Naive B cell (primary cell): Measurements from ENCODE around the gene DAG1. TPM values are rescaled to one million over a fixed set of nuclear protein-coding genes. Genes with fewer than 3 reads are reported as not detected.

Source experiments
- ATAC-seq, 2 donors: fragments of 150-1000 bp; cut with Tn5 transposase; 2 replicates each; pipeline ENCODE4 v1.10.0; 2021; ENCODE audit warnings: low read depth in 2 of 2, mild to moderate bottlenecking in 2 of 2, moderate library complexity in 2 of 2
- DNase-seq: peaks from one replicate; pipeline ENCODE4 v3.0.0; 2022
- H3K27ac Mint-ChIP-seq, 6 donors: one replicate each; pipeline ENCODE4 v1.8.0; 2020 to 2022; ENCODE audit warnings: mild to moderate bottlenecking in 6 of 6, mixed read lengths in 6 of 6, moderate library complexity in 5 of 6, inconsistent platforms in 2 of 6
- H3K27me3 Mint-ChIP-seq, 3 donors: one replicate each; pipeline ENCODE4 v1.8.0; 2021 to 2022; ENCODE audit warnings: mixed read lengths in 3 of 3, mild to moderate bottlenecking in 1 of 3
- H3K36me3 Mint-ChIP-seq, 2 donors: one replicate each; pipeline ENCODE4 v1.8.0; 2020 to 2022; ENCODE audit warnings: mixed read lengths in 2 of 2, inconsistent platforms in 1 of 2, mild to moderate bottlenecking in 1 of 2
- H3K4me1 Mint-ChIP-seq, 3 donors: one replicate each; pipeline ENCODE4 v1.8.0; 2020 to 2022; ENCODE audit warnings: mixed read lengths in 3 of 3, inconsistent platforms in 1 of 3, mild to moderate bottlenecking in 1 of 3, moderate library complexity in 1 of 3
- H3K4me3 Mint-ChIP-seq, 8 donors: one replicate each; pipeline ENCODE4 v1.8.0; 2020 to 2022; ENCODE audit warnings: mild to moderate bottlenecking in 8 of 8, mixed read lengths in 8 of 8, moderate library complexity in 8 of 8, inconsistent platforms in 2 of 8
- H3K9me3 Mint-ChIP-seq, 7 donors: one replicate each; pipeline ENCODE4 v1.8.0; 2020 to 2022; ENCODE audit warnings: mixed read lengths in 7 of 7, mild to moderate bottlenecking in 5 of 7, inconsistent platforms in 2 of 7, moderate library complexity in 1 of 7
- polyA plus RNA-seq, 6 donors: library from polyadenylated mRNA; unstranded; fragments of 300-500 nt; fragmentation: Illumina TruSeq; gene quantifications; one replicate each; pipeline ENCODE4 v1.2.3, GENCODE V29; 2021; ENCODE audit warnings: low read depth in 6 of 6

DAG1 gene
- polyA plus RNA-seq, 6 donors from 2014 or later = 4.3 to 6.4 (median 5.2) TPM

- Mint-ChIP-seq H3K36me3 (no peaks in the 10 kb centered on the region), H3K9me3 (no peaks in the 10 kb centered on the region), H3K27ac (no peak overlapping the region), H3K27me3 (peaks cover 0 to 5% (median 0%) of the 10 kb centered on the region in 3 donors), H3K4me3 (no peak overlapping the region), H3K4me1 (peaks cover 0 to 4% (median 0%) of the 10 kb centered on the region in 3 donors)
- DNase-seq = no peak
- no peak for ATAC-seq
Measured at GRCh38 chr3:49460188-49460890, 9.7 kb upstream of the DAG1 start.

- Mint-ChIP-seq H3K4me1 (peaks cover 0 to 4% (median 0%) of the 10 kb centered on the region in 3 donors), H3K36me3 (no peaks in the 10 kb centered on the region), H3K27me3 (peaks cover 0 to 5% (median 0%) of the 10 kb centered on the region in 3 donors), H3K27ac (no peak overlapping the region), H3K9me3 (no peaks in the 10 kb centered on the region), H3K4me3 (no peak overlapping the region)
- DNase-seq (no peak), ATAC-seq (no peak)
Measured at GRCh38 chr3:49460956-49461355, 9.1 kb upstream of the DAG1 start.

- no peaks in the 10 kb centered on the region for H3K36me3 Mint-ChIP-seq
- DNase-seq = no peak
- H3K27me3 Mint-ChIP-seq = peaks cover 0 to 5% (median 0%) of the 10 kb centered on the region in 3 donors
- H3K27ac Mint-ChIP-seq = peak overlapping the region in 2 of 6 donors; percentile 21 to 86
- no peaks in the 10 kb centered on the region for H3K9me3 Mint-ChIP-seq
- H3K4me3 Mint-ChIP-seq = no peak overlapping the region
- ATAC-seq = no peak
- H3K4me1 Mint-ChIP-seq = peaks cover 0 to 4% (median 0%) of the 10 kb centered on the region in 3 donors
Measured at GRCh38 chr3:49461443-49462171, 8.5 kb upstream of the DAG1 start.

- peaks cover 0 to 5% (median 0%) of the 10 kb centered on the region in 3 donors for H3K27me3 Mint-ChIP-seq
- no peaks in the 10 kb centered on the region for H3K36me3 Mint-ChIP-seq
Measured at GRCh38 chr3:49462222-49462621, 7.8 kb upstream of the DAG1 start.

DNA sequence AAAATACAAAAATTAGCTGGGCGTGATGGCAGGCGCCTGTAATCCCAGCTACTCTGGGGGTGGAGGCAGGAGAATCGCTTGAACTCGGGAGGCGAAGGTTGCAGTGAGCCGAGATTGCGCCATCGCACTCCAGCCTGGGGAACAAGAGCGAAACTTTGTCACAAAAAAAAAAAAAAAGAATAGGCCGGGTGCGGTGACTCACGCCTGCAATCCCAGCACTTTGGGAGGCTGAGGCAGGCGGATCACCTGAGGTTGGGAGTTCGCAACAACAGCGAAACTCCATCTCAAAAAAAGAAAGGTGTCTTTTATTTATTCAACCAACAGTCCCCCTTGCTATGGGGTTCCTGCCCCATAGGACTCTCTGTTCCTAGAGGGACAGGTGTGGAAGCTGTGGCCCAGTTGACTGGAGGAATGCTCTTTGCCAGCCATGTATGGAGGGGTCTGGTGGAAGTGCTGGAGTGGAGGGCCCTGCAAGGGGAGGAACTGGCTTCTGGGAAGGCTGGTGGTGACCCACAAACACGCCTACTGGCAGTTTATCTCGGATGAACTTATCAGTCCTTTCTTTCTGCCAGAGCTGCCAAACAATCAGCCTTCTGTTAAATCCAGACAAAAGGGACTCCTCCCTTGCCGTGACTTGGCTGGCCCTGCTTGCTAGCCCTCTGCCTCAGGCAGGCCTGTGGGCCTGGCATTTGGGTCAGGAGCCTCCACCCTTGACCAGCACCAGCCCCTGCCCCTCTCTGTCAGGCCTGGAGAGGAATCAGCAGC, 4.6 kb upstream of the DAG1 start:
- no peaks in the 10 kb centered on the region for H3K27me3 Mint-ChIP-seq
- peaks cover 0 to 10% (median 8%) of the 10 kb centered on the region in 3 donors for H3K4me1 Mint-ChIP-seq
- no peak for DNase-seq
- H3K4me3 Mint-ChIP-seq = no peak overlapping the region
- no peaks in the 10 kb centered on the region for H3K36me3 Mint-ChIP-seq
- H3K27ac Mint-ChIP-seq = no peak overlapping the region
- no peak for ATAC-seq
- H3K9me3 Mint-ChIP-seq = no peaks in the 10 kb centered on the region

More at GRCh38 chr3:49462222-49462621, 7.8 kb upstream of the DAG1 start:
- no peaks in the 10 kb centered on the region for H3K9me3 Mint-ChIP-seq
- peak overlapping the region in 1 of 6 donors; percentile 86 for H3K27ac Mint-ChIP-seq
- no peak overlapping the region for H3K4me3 Mint-ChIP-seq
- peaks cover 0 to 4% (median 0%) of the 10 kb centered on the region in 3 donors for H3K4me1 Mint-ChIP-seq
- DNase-seq (no peak), ATAC-seq (no peak)

DNA sequence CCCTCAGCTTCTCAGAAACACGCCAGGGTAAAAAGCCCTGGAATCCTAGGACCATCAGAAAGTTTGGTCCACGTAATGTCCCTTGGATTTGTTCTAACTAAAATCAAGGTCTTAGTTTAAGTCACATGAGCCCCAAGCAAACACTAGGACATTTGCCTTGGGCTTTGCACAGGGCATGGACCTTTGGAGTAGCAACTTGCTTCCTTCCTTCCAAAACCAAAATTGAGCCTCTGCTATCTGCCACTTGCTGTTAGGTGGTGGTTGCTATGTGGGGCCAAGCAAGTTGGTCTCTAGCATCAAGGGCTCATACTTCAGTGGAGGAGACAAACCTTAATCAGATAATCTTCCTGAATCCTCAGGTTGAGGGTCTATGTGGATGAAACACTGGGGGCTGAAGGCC, 4.0 kb upstream of the DAG1 start:
- Mint-ChIP-seq H3K4me3 (no peak overlapping the region), H3K36me3 (no peaks in the 10 kb centered on the region), H3K9me3 (no peaks in the 10 kb centered on the region), H3K4me1 (peaks cover 3 to 15% (median 13%) of the 10 kb centered on the region in 3 donors), H3K27me3 (no peaks in the 10 kb centered on the region), H3K27ac (no peak overlapping the region)
- no peak for DNase-seq
- no peak for ATAC-seq

DNA sequence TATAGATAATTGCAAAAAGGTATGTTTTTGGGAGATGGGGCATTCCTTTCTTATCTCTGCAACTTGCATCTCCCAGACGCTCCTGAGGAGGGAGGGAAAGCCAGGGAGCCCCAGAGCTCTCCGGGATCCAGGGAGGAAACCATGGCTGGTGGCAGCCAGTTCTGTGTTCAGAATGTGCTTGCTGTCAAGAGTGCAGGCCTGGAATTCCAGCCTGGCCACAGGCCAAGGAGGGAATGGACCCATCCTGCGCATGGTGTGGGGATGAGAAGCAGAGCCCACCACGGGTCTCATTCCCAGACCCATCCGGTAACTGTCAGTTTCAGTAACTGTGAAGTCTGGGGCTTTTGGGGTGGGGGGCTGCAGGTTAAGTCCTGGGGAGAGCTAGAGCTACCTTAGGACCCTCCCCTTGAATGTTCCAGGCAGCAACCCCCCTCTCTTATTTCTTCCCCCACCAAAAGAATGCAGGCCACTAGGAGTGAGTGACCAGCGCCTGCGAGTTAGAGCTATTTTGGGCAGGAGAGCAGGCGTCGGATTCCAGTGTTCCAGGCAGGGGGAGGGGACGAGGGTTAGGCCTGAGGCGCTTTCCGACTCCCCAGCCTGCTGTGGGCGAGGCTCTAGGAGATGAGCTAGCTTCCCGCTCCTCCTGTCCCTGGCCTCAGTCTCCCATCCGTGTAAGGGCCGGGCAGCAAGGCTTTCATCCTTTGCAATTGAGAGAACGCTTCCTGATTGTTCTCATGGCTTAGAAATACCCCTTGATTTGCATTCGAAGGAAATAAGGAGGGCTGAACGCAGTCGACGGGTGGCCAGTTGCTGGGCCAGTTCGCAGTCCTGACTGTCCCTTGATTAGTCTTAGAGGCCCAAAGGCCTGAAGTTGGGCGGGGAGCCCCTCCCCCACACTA, 781 bp upstream of the DAG1 start:
- Mint-ChIP-seq H3K9me3 (no peaks in the 10 kb centered on the region), H3K27me3 (no peaks in the 10 kb centered on the region), H3K27ac (peak overlapping the region; percentile 93 to 98 (median 96)), H3K36me3 (no peaks in the 10 kb centered on the region), H3K4me3 (peak overlapping the region; percentile 90 to 98 (median 94)), H3K4me1 (peaks cover 14 to 28% (median 25%) of the 10 kb centered on the region in 3 donors)
- DNase-seq (no peak), ATAC-seq (no peak)

DNA sequence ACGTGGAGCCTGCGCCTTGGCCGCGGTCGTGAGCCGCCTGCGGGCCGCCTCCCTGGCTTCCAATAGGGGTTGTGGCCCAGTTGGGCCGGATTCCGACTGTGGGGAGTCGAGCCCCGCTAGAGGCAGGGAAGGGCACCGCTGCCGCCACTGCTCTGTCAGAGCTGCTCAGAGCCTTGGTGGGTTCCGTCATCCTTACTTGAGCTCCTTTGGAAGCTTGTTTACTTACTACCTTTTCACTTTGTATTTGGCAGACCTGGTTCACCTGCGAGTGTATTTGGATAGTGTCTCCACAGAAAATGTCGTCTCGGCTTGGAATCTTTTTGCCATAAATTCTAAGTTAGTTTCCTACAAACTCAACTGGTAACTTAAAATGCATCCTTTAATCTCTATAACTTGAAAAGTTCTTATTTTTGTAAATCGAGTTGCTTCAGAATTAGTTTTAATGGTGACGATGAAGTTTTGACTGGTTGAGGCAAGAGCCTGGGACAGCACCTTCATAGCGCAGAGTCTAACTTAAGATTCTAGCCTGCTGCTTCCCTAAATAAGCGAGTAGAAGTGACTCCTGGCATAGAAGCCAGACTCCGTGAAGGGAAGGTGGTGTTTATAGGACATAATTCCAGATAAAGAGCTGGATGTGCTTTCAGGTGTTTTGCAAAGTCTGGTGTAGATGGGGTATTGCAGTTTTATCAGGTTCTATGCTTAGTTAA, 800 bp downstream of the DAG1 start:
- ATAC-seq (peak; percentile 26), DNase-seq (no peak)
- Mint-ChIP-seq H3K27ac (peak overlapping the region; percentile 86 to 97 (median 95)), H3K27me3 (no peaks in the 10 kb centered on the region), H3K9me3 (no peaks in the 10 kb centered on the region), H3K36me3 (no peaks in the 10 kb centered on the region), H3K4me1 (peaks cover 14 to 28% (median 25%) of the 10 kb centered on the region in 3 donors), H3K4me3 (peak overlapping the region; percentile 86 to 98 (median 91))

DNA sequence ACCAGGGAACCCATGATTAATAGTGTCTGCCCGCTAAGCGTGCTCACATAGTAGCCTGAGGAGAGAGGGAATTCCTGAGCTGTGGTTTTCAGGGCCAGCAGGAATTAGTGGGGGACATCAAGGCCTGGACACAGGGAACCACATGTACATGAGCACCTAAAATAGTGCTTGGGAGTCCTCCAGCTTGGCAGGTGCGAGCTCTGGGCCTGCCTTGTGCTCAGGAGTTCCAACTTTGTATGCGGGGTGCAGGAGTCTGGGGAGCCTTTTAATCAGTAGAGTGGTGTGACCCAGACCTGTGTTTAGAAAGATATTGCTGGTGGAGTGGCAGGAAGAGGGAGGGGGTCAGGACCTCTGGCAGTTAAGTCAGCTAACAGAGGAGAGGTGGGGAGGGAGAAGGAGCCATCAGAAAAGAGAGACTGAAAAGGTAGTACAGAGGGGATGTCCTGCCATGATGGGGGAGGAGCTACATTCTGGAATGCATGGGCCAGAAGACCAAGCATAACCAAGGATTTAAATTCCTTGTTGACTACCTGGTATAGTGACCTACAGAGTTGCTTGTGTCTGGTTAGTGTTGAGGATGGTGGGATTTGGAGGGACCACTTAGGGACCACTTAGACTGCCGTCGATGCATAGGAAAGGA, 1.9 kb downstream of the DAG1 start:
- no peaks in the 10 kb centered on the region for H3K27me3 Mint-ChIP-seq
- H3K27ac Mint-ChIP-seq = peak overlapping the region in 5 of 6 donors; percentile 6 to 97 (median 93)
- no peaks in the 10 kb centered on the region for H3K36me3 Mint-ChIP-seq
- H3K9me3 Mint-ChIP-seq = no peaks in the 10 kb centered on the region
- H3K4me1 Mint-ChIP-seq = peaks cover 14 to 28% (median 25%) of the 10 kb centered on the region in 3 donors
- DNase-seq = no peak
- H3K4me3 Mint-ChIP-seq = peak overlapping the region in 6 of 8 donors; percentile 29 to 98 (median 71)
- no peak for ATAC-seq

DNA sequence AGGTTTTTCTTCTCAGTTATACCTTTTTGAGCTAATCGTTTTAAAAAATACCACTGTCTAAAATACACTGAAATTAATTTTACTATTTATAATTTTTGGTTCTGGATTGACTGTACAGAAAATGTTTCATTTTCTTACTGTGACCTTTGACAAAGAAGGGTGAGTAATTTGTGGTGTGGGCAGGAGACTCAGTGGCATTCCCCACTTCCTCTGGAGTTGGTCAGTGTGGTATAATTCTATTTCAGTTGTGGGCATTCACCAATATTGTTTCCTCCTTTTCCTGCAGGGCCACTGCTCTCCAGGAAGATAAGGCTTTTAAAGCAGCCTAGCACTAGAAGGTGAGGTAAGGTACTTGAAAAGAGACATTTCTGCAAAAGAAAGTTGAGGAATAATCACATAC, 6.5 kb downstream of the DAG1 start:
- Mint-ChIP-seq H3K27me3 (no peaks in the 10 kb centered on the region), H3K36me3 (peaks cover 0 to 4% of the 10 kb centered on the region in 2 donors), H3K4me1 (peaks cover 6 to 11% (median 9%) of the 10 kb centered on the region in 3 donors), H3K9me3 (no peaks in the 10 kb centered on the region), H3K4me3 (no peak overlapping the region), H3K27ac (no peak overlapping the region)
- DNase-seq (no peak), ATAC-seq (no peak)

GRCh38 chr3:49482766-49483165, 12.7 kb downstream of the DAG1 start:
- DNase-seq (no peak), ATAC-seq (no peak)
- Mint-ChIP-seq H3K27ac (peak overlapping the region in 1 of 6 donors; percentile 7), H3K4me3 (no peak overlapping the region), H3K9me3 (no peaks in the 10 kb centered on the region), H3K4me1 (peaks cover 0 to 5% (median 4%) of the 10 kb centered on the region in 3 donors), H3K36me3 (no peaks in the 10 kb centered on the region), H3K27me3 (no peaks in the 10 kb centered on the region)

DNA sequence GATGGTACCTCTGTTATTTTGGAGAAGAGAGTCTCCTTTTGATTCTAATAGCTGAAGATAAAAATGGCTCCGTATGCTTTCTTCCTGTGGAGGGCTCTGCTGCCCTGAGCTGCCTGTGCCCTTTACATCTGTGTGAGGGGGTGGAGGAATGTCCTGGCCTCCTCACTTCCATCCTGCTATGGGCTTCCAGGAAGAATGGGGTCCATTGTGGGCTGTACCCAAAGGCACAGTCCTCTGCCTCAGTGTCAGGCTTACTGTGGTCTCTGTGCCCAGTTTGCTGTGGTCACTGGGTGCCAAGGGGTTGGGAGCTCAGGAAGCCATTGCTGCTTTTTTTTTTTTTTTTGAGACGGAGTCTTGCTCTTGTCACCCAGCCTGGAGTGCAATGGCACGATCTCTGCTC, 14.4 kb downstream of the DAG1 start:
- no peak for DNase-seq
- Mint-ChIP-seq H3K27me3 (no peaks in the 10 kb centered on the region), H3K36me3 (peaks cover 4 to 5% of the 10 kb centered on the region in 2 donors), H3K4me1 (peaks cover 4 to 5% (median 5%) of the 10 kb centered on the region in 3 donors), H3K27ac (no peak overlapping the region), H3K9me3 (no peaks in the 10 kb centered on the region), H3K4me3 (no peak overlapping the region)
- no peak for ATAC-seq
